ENCODE data around the gene FNDC3B.

FNDC3B gene

GRCh38 chr3:172054115-172054764, 14.9 kb downstream of the FNDC3B start:
- no peak for DNase-seq (ENCODE audit: low read depth)

GRCh38 chr3:172056416-172056815, 17.0 kb downstream of the FNDC3B start:
- DNase-seq (ENCODE audit: low read depth): no peak

- no peak for DNase-seq (ENCODE audit: low read depth)
Measured at GRCh38 chr3:172057059-172057458, 17.7 kb downstream of the FNDC3B start.

- DNase-seq (ENCODE audit: low read depth): no peak
Measured at GRCh38 chr3:172057624-172058327, 18.4 kb downstream of the FNDC3B start.

GRCh38 chr3:172059532-172059931, 20.2 kb downstream of the FNDC3B start:
- no peak for DNase-seq (ENCODE audit: low read depth)

- no peak for DNase-seq (ENCODE audit: low read depth)
Measured at GRCh38 chr3:172060234-172060633, 20.9 kb downstream of the FNDC3B start.

GRCh38 chr3:172061724-172062184, 22.4 kb downstream of the FNDC3B start:
- DNase-seq (ENCODE audit: low read depth): no peak

- DNase-seq (ENCODE audit: low read depth): no peak
Measured at GRCh38 chr3:172062761-172063160, 23.4 kb downstream of the FNDC3B start.

- no peak for DNase-seq (ENCODE audit: low read depth)
Measured at GRCh38 chr3:172063456-172064432, 24.4 kb downstream of the FNDC3B start.

GRCh38 chr3:172065527-172065926, 26.1 kb downstream of the FNDC3B start:
- DNase-seq (ENCODE audit: low read depth): no peak

- no peak for DNase-seq (ENCODE audit: low read depth)
Measured at GRCh38 chr3:172065967-172066762, 26.8 kb downstream of the FNDC3B start.

GRCh38 chr3:172066880-172067796, 27.8 kb downstream of the FNDC3B start:
- no peak for DNase-seq (ENCODE audit: low read depth)

- no peak for DNase-seq (ENCODE audit: low read depth)
Measured at GRCh38 chr3:172067837-172068440, 28.6 kb downstream of the FNDC3B start.

GRCh38 chr3:172068977-172069376, 29.6 kb downstream of the FNDC3B start:
- no peak for DNase-seq (ENCODE audit: low read depth)

- DNase-seq (ENCODE audit: low read depth): no peak
Measured at GRCh38 chr3:172069478-172069877, 30.1 kb downstream of the FNDC3B start.

- DNase-seq (ENCODE audit: low read depth): no peak
Measured at GRCh38 chr3:172070269-172070668, 30.9 kb downstream of the FNDC3B start.

GRCh38 chr3:172070802-172071201, 31.4 kb downstream of the FNDC3B start:
- no peak for DNase-seq (ENCODE audit: low read depth)

GRCh38 chr3:172071780-172072330, 32.5 kb downstream of the FNDC3B start:
- DNase-seq (ENCODE audit: low read depth): no peak

GRCh38 chr3:172072543-172072942, 33.2 kb downstream of the FNDC3B start:
- no peak for DNase-seq (ENCODE audit: low read depth)

Data from activated T-cell treated with anti-CD3 and anti-CD28 coated beads for 48 hours (primary cell).